Measurements from ENCODE around the gene TENT4A.

The TENT4A gene

DNA sequence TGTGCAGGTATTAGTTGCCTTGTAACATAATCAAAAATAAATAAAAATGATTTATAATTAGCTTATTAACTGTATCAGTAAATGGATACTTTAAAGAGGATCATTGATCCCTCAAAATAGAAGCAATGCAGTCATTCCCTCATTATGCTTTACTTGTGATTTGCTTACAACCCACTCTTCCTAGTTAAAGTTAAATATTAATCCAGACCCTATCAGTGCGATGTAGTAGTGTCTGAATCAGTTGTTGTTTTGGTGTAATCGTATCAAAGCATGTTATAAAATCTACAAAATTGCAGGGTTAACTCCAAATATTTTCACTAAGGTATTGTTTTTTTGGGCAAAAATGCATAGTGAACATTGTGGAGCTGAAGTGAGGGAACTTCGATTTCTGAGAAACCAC is 17.6 kb downstream of the TENT4A start:
- no peak overlapping the region for H3K27ac ChIP-seq (ENCODE audit: low read depth, low read length)
- H3K18ac ChIP-seq (ENCODE audit: low read length) = no peak overlapping the region
- no peak for DNase-seq
- H2AK5ac ChIP-seq (ENCODE audit: low read length) = no peak overlapping the region
- H3K23ac ChIP-seq (ENCODE audit: low read length) = no peak overlapping the region
- H3K4me2 ChIP-seq (ENCODE audit: low read length) = no peak overlapping the region
- no CpG with 5 or more reads among the region's 3 CpGs for WGBS (ENCODE audit: extremely low coverage, insufficient coverage, low lambda C conversion rate)
- no peak overlapping the region for H3K4me3 ChIP-seq (ENCODE audit: low read length)
- H2BK120ac ChIP-seq (ENCODE audit: low read depth, low read length) = no peak overlapping the region
- no peaks in the 10 kb centered on the region for H3K36me3 ChIP-seq (ENCODE audit: control insufficient read depth, insufficient read depth, low read length)
- peaks cover 81% of the 10 kb centered on the region for H3K79me2 ChIP-seq (ENCODE audit: control insufficient read depth, insufficient read depth, low read length)
- H3K27me3 ChIP-seq (ENCODE audit: insufficient read depth, low read length, poor library complexity) = no peaks in the 10 kb centered on the region
- no peaks in the 10 kb centered on the region for H3K4me1 ChIP-seq (ENCODE audit: control insufficient read depth, low read depth, low read length)
- no peak overlapping the region for H3K56ac ChIP-seq (ENCODE audit: low read length)
- H2BK5ac ChIP-seq (ENCODE audit: low read length) = no peak overlapping the region
- no peak overlapping the region for H4K5ac ChIP-seq (ENCODE audit: low read length)
- H3K79me1 ChIP-seq (ENCODE audit: low read length) = peaks cover 51% of the 10 kb centered on the region
- no peak overlapping the region for H2BK15ac ChIP-seq (replicated peaks; ENCODE audit: low read depth)
- no peak overlapping the region for H3K4ac ChIP-seq (ENCODE audit: low read depth, low read length)
- no peak overlapping the region for H4K8ac ChIP-seq (ENCODE audit: low read depth, low read length)
- no peak overlapping the region for H3K9ac ChIP-seq (ENCODE audit: low read length)

DNA sequence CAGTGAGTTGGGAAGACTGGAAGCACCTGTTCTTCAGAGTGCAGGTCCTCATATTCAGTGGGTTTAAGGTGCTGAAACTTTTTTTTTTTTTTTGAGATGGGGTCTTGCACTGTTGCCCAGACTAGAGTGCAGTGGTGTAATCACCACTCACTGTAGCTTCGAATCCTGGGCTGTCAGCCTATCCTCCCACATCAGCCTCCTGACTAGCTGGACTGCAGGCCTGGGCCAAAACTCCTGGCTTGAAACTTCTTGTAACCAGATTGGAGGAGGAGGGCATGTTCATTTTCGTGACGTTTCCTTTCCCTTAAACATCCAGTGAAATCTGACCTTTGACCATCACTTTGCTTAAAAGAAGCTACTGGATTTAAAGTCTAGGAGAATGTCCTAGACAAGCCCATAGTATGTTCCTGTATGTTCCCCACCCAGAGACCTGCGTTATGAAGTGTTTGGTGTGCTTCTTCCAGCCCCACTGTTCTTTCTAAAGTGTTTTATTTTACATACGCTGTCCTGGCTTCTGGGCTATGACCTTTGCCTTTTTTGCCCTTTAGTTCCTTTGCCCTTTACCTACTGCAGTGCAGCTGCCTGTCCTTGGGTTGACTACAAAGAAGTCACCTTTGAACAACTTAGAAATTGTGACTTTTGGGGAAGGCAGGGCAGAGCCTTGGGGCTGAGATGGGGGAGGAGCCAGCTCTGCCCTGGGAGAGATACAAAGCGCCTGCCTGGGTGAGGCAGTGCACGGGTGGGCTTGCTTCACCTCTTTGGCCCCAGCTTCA is 18.4 kb downstream of the TENT4A start:
- Histone ChIP-seq H3K23ac (ENCODE audit: low read length) (no peak overlapping the region), H2BK15ac (replicated peaks; ENCODE audit: low read depth) (no peak overlapping the region), H3K9ac (ENCODE audit: low read length) (peak overlapping the region; percentile 11), H2BK5ac (ENCODE audit: low read length) (no peak overlapping the region), H3K4me3 (ENCODE audit: low read length) (no peak overlapping the region), H3K27me3 (ENCODE audit: insufficient read depth, low read length, poor library complexity) (no peaks in the 10 kb centered on the region), H2BK120ac (ENCODE audit: low read depth, low read length) (no peak overlapping the region), H4K8ac (ENCODE audit: low read depth, low read length) (no peak overlapping the region), H3K4me2 (ENCODE audit: low read length) (no peak overlapping the region), H3K27ac (ENCODE audit: low read depth, low read length) (no peak overlapping the region), H3K18ac (ENCODE audit: low read length) (no peak overlapping the region), H3K79me1 (ENCODE audit: low read length) (peaks cover 44% of the 10 kb centered on the region), H3K36me3 (ENCODE audit: control insufficient read depth, insufficient read depth, low read length) (no peaks in the 10 kb centered on the region), H2AK5ac (ENCODE audit: low read length) (no peak overlapping the region), H3K79me2 (ENCODE audit: control insufficient read depth, insufficient read depth, low read length) (peaks cover 76% of the 10 kb centered on the region), H4K5ac (ENCODE audit: low read length) (no peak overlapping the region), H3K4me1 (ENCODE audit: control insufficient read depth, low read depth, low read length) (no peaks in the 10 kb centered on the region), H3K4ac (ENCODE audit: low read depth, low read length) (no peak overlapping the region), H3K56ac (ENCODE audit: low read length) (no peak overlapping the region)
- no peak for DNase-seq
- no CpG with 5 or more reads among the region's 7 CpGs for WGBS (ENCODE audit: extremely low coverage, insufficient coverage, low lambda C conversion rate)

DNA sequence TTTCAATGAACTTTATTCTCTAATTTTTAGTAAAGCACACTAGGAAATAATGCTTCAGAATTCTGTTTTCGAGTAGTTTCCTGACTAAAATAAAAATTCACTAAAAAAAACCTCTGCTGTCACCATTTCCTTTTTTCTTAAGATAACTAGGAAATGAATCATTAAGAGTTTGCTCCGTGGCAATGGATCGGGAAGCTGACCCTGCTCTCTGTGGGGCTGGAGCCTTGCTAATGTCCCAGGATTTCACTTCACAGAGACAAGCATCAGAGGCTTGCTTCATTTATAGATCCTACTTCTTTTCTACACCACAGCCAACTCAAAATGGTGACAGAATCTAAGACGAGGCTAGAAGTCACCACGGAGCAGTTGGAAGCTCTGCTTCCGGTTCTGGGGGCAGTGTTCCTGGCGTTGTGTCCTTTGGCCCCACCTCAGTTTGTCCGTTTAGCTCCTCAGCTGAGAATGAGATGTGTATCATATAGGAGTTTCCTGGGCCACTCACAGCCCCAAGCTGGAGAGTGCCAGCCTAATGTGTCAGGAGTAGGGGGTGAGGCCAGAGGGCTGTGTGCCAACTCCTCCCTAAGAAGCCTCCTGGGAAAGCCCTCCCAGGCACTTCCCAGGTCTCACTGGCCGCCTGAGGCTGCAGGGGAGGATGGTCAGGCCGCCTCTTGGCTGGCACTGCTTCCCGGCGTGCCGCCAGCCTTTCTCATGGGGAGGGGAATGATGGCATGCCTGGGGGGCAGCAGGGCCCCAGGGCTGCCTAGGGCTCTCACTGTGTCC is 19.6 kb downstream of the TENT4A start:
- no peak overlapping the region for H4K5ac ChIP-seq (ENCODE audit: low read length)
- DNase-seq = no peak

DNA sequence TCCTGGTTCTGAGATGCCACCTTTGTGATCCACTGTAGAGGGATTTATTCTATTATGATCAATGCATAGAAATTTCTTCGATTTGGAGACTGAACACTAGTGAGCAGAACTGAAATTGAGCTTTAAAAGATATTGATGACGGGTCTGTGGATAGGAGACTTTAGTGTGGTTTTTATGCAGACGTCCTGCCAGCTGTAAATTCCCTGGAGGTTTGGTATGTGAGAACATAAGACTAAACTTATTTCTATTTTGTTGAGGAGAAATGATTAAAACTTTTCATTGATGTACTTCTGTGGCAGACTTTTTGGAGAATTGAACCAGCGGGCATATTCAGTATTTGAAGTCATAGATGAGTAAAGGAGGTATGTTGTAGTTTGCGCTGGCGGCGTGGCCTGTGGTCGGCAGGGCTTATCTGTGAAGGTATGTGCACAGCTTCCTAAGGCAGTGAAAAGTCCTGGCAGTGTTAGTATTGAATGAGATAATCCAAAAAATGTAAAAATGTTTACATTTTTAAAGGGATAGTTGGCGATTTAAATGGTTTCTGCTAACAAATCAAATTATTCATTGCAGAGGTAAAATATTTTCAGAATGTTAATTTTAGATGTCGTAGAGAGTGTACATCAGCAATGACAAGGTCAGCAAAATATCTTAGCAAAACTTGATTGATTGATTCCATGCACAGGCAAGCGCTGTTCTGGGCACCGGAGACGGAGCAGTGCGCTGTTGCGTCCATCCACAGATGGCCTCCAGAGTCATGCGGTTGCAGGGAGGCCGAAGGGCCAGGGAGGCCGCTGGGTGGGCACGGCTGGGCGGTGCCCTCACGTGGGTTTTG is 20.4 kb downstream of the TENT4A start:
- Histone ChIP-seq H3K9ac (ENCODE audit: low read length) (no peak overlapping the region), H3K4ac (ENCODE audit: low read depth, low read length) (no peak overlapping the region), H3K4me2 (ENCODE audit: low read length) (no peak overlapping the region), H2BK15ac (replicated peaks; ENCODE audit: low read depth) (no peak overlapping the region), H2BK120ac (ENCODE audit: low read depth, low read length) (no peak overlapping the region), H4K5ac (ENCODE audit: low read length) (no peak overlapping the region), H3K27ac (ENCODE audit: low read depth, low read length) (no peak overlapping the region), H2AK5ac (ENCODE audit: low read length) (no peak overlapping the region), H3K79me2 (ENCODE audit: control insufficient read depth, insufficient read depth, low read length) (peaks cover 61% of the 10 kb centered on the region), H3K18ac (ENCODE audit: low read length) (no peak overlapping the region), H3K79me1 (ENCODE audit: low read length) (peaks cover 33% of the 10 kb centered on the region), H2BK5ac (ENCODE audit: low read length) (no peak overlapping the region), H3K4me3 (ENCODE audit: low read length) (no peak overlapping the region), H3K56ac (ENCODE audit: low read length) (peak overlapping the region; percentile 12), H4K8ac (ENCODE audit: low read depth, low read length) (no peak overlapping the region), H3K36me3 (ENCODE audit: control insufficient read depth, insufficient read depth, low read length) (no peaks in the 10 kb centered on the region), H3K23ac (ENCODE audit: low read length) (peak overlapping the region; percentile 39), H3K4me1 (ENCODE audit: control insufficient read depth, low read depth, low read length) (no peaks in the 10 kb centered on the region), H3K27me3 (ENCODE audit: insufficient read depth, low read length, poor library complexity) (no peaks in the 10 kb centered on the region)
- DNase-seq = no peak
- WGBS (ENCODE audit: extremely low coverage, insufficient coverage, low lambda C conversion rate) = 100% methylated on average over 1 of the region's 21 CpGs

More for the DNA sequence above, 19.6 kb downstream of the TENT4A start:
- Histone ChIP-seq H3K79me2 (ENCODE audit: control insufficient read depth, insufficient read depth, low read length) (peaks cover 68% of the 10 kb centered on the region), H3K36me3 (ENCODE audit: control insufficient read depth, insufficient read depth, low read length) (no peaks in the 10 kb centered on the region), H3K56ac (ENCODE audit: low read length) (peak overlapping the region; percentile 12), H2BK5ac (ENCODE audit: low read length) (no peak overlapping the region), H3K4me2 (ENCODE audit: low read length) (no peak overlapping the region), H4K8ac (ENCODE audit: low read depth, low read length) (no peak overlapping the region), H3K27me3 (ENCODE audit: insufficient read depth, low read length, poor library complexity) (no peaks in the 10 kb centered on the region), H3K4ac (ENCODE audit: low read depth, low read length) (no peak overlapping the region), H3K4me1 (ENCODE audit: control insufficient read depth, low read depth, low read length) (no peaks in the 10 kb centered on the region), H3K79me1 (ENCODE audit: low read length) (peaks cover 39% of the 10 kb centered on the region), H2BK120ac (ENCODE audit: low read depth, low read length) (no peak overlapping the region), H2AK5ac (ENCODE audit: low read length) (no peak overlapping the region), H3K23ac (ENCODE audit: low read length) (peak overlapping the region; percentile 39), H3K27ac (ENCODE audit: low read depth, low read length) (no peak overlapping the region), H3K9ac (ENCODE audit: low read length) (no peak overlapping the region), H3K18ac (ENCODE audit: low read length) (no peak overlapping the region), H2BK15ac (replicated peaks; ENCODE audit: low read depth) (no peak overlapping the region), H3K4me3 (ENCODE audit: low read length) (no peak overlapping the region)
- no CpG with 5 or more reads among the region's 13 CpGs for WGBS (ENCODE audit: extremely low coverage, insufficient coverage, low lambda C conversion rate)

DNA sequence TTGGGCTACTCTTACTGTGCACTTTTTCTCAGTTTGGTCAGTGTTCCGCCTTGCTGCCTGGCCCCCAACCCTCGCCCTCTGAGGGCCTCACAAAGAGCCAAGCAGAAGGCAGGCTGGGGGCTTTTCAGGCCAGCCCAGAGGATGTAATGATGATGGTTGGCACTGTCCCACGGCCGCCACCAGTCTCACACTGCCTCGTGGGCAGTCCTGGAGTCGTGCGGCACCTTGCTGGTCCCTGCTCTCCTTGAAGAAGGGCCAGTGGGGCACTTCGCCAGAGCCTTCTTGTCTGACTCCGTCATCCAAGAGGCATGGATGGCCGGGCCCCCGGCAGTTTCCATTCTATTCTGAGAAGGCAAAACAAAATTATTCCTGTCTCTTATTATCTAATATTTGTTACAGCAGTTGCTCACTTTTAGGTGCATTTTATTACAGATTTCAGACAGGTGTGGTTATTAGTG is 21.0 kb downstream of the TENT4A start:
- Histone ChIP-seq H2BK120ac (ENCODE audit: low read depth, low read length) (no peak overlapping the region), H3K27me3 (ENCODE audit: insufficient read depth, low read length, poor library complexity) (no peaks in the 10 kb centered on the region), H3K36me3 (ENCODE audit: control insufficient read depth, insufficient read depth, low read length) (no peaks in the 10 kb centered on the region), H4K8ac (ENCODE audit: low read depth, low read length) (no peak overlapping the region), H3K4ac (ENCODE audit: low read depth, low read length) (no peak overlapping the region), H3K27ac (ENCODE audit: low read depth, low read length) (no peak overlapping the region), H3K4me1 (ENCODE audit: control insufficient read depth, low read depth, low read length) (no peaks in the 10 kb centered on the region), H2AK5ac (ENCODE audit: low read length) (no peak overlapping the region), H3K4me3 (ENCODE audit: low read length) (no peak overlapping the region), H2BK15ac (replicated peaks; ENCODE audit: low read depth) (no peak overlapping the region), H3K4me2 (ENCODE audit: low read length) (no peak overlapping the region), H3K79me2 (ENCODE audit: control insufficient read depth, insufficient read depth, low read length) (peaks cover 58% of the 10 kb centered on the region), H3K56ac (ENCODE audit: low read length) (no peak overlapping the region), H3K23ac (ENCODE audit: low read length) (no peak overlapping the region), H3K9ac (ENCODE audit: low read length) (no peak overlapping the region), H3K18ac (ENCODE audit: low read length) (no peak overlapping the region), H3K79me1 (ENCODE audit: low read length) (peaks cover 32% of the 10 kb centered on the region), H4K5ac (ENCODE audit: low read length) (no peak overlapping the region), H2BK5ac (ENCODE audit: low read length) (no peak overlapping the region)
- no peak for DNase-seq
- WGBS (ENCODE audit: extremely low coverage, insufficient coverage, low lambda C conversion rate) = no CpG with 5 or more reads among the region's 11 CpGs

Measured in mesendoderm (in vitro differentiated cells).